Central memory CD8-positive, alpha-beta T cell (primary cell): Measurements from ENCODE around the gene ZCCHC2.

Experiments used
- ATAC-seq: fragments of 150-1000 bp; cut with Tn5 transposase; replicated peaks from 2 replicates; pipeline ENCODE4 v1.10.0; 2022; ENCODE audit warnings: mild to moderate bottlenecking, moderate FRiP score, moderate number of reproducible peaks; ENCODE audit not compliant: poor library complexity, severe bottlenecking; ENCODE audit errors: extremely low read depth
- DNase-seq, 2 donors: peaks; one replicate each; pipeline ENCODE4 v3.0.0; 2021; ENCODE audit warnings: low spot score in 2 of 2
- H3K27ac Mint-ChIP-seq: one replicate; pipeline ENCODE4 v1.8.0; 2022; ENCODE audit warnings: low read depth, mild to moderate bottlenecking, moderate library complexity, mixed read lengths
- H3K27me3 Mint-ChIP-seq: one replicate; pipeline ENCODE4 v1.8.0; 2022; ENCODE audit warnings: mixed read lengths
- H3K36me3 Mint-ChIP-seq: one replicate; pipeline ENCODE4 v1.8.0; 2022; ENCODE audit warnings: mild to moderate bottlenecking, moderate library complexity, mixed read lengths; ENCODE audit not compliant: insufficient read depth
- H3K4me1 Mint-ChIP-seq: one replicate; pipeline ENCODE4 v1.8.0; 2022; ENCODE audit warnings: mixed read lengths
- H3K4me3 Mint-ChIP-seq: one replicate; pipeline ENCODE4 v1.8.0; 2022; ENCODE audit warnings: mild to moderate bottlenecking, moderate library complexity, mixed read lengths
- H3K9me3 Mint-ChIP-seq: one replicate; pipeline ENCODE4 v1.8.0; 2022; ENCODE audit warnings: mixed read lengths

The ZCCHC2 gene

GRCh38 chr18:62596145-62597005 lies 73.5 kb downstream of the ZCCHC2 start:
- H3K4me1 Mint-ChIP-seq = no peaks in the 10 kb centered on the region
- H3K27me3 Mint-ChIP-seq = peaks cover 49% of the 10 kb centered on the region
- no peaks in the 10 kb centered on the region for H3K9me3 Mint-ChIP-seq
- no peaks in the 10 kb centered on the region for H3K36me3 Mint-ChIP-seq
- H3K27ac Mint-ChIP-seq = no peak overlapping the region
- ATAC-seq (no peak), DNase-seq (no peak)
- H3K4me3 Mint-ChIP-seq = no peak overlapping the region

- H3K4me3 Mint-ChIP-seq = no peak overlapping the region
- ATAC-seq (no peak), DNase-seq (no peak)
- H3K9me3 Mint-ChIP-seq = no peaks in the 10 kb centered on the region
- H3K4me1 Mint-ChIP-seq = no peaks in the 10 kb centered on the region
- H3K27ac Mint-ChIP-seq = no peak overlapping the region
- H3K36me3 Mint-ChIP-seq = no peaks in the 10 kb centered on the region
- peaks cover 78% of the 10 kb centered on the region for H3K27me3 Mint-ChIP-seq
These were observed 79.0 kb downstream of the ZCCHC2 start for GRCh38 chr18:62601871-62602270.

GRCh38 chr18:62602706-62603105 lies 79.9 kb downstream of the ZCCHC2 start:
- no peak for DNase-seq
- Mint-ChIP-seq H3K4me1 (no peaks in the 10 kb centered on the region), H3K9me3 (no peaks in the 10 kb centered on the region), H3K27me3 (peaks cover 69% of the 10 kb centered on the region), H3K36me3 (no peaks in the 10 kb centered on the region), H3K4me3 (no peak overlapping the region), H3K27ac (no peak overlapping the region)
- ATAC-seq = no peak

GRCh38 chr18:62603211-62603610 lies 80.4 kb downstream of the ZCCHC2 start:
- H3K4me3 Mint-ChIP-seq = no peak overlapping the region
- no peaks in the 10 kb centered on the region for H3K9me3 Mint-ChIP-seq
- no peaks in the 10 kb centered on the region for H3K4me1 Mint-ChIP-seq
- no peak for ATAC-seq
- no peak overlapping the region for H3K27ac Mint-ChIP-seq
- no peak for DNase-seq
- no peaks in the 10 kb centered on the region for H3K36me3 Mint-ChIP-seq
- peaks cover 64% of the 10 kb centered on the region for H3K27me3 Mint-ChIP-seq

- H3K4me1 Mint-ChIP-seq = no peaks in the 10 kb centered on the region
- no peak for ATAC-seq
- no peaks in the 10 kb centered on the region for H3K9me3 Mint-ChIP-seq
- H3K27me3 Mint-ChIP-seq = peaks cover 57% of the 10 kb centered on the region
- H3K36me3 Mint-ChIP-seq = no peaks in the 10 kb centered on the region
- DNase-seq = no peak
- no peak overlapping the region for H3K27ac Mint-ChIP-seq
- no peak overlapping the region for H3K4me3 Mint-ChIP-seq
These were observed 81.2 kb downstream of the ZCCHC2 start for GRCh38 chr18:62603979-62604378.

GRCh38 chr18:62605685-62606084 lies 82.9 kb downstream of the ZCCHC2 start:
- H3K9me3 Mint-ChIP-seq = no peaks in the 10 kb centered on the region
- H3K4me3 Mint-ChIP-seq = no peak overlapping the region
- DNase-seq (no peak), ATAC-seq (no peak)
- H3K27me3 Mint-ChIP-seq = peaks cover 44% of the 10 kb centered on the region
- no peaks in the 10 kb centered on the region for H3K4me1 Mint-ChIP-seq
- no peaks in the 10 kb centered on the region for H3K36me3 Mint-ChIP-seq
- no peak overlapping the region for H3K27ac Mint-ChIP-seq

DNA sequence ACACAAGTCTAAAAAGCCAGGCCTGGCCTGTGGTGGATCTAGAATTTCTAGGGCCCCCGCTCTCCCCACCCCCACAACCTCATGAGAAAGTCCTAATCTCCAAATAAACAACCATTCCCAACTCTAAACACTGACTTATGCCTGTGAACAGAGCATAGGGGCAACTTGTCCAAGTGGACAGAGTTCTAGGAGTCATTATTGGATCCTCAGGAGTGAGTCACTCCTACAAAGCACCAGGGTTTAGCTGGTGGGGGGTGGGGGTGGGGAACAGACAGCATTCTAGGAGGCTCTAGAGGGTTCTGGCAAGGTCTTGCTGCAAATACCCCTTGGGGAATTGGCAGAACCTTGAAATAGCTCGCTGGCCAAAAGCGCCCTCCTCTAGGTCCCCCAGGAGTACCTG lies 83.3 kb downstream of the ZCCHC2 start:
- Mint-ChIP-seq H3K27ac (no peak overlapping the region), H3K4me3 (no peak overlapping the region), H3K36me3 (no peaks in the 10 kb centered on the region), H3K27me3 (peaks cover 44% of the 10 kb centered on the region), H3K4me1 (no peaks in the 10 kb centered on the region), H3K9me3 (no peaks in the 10 kb centered on the region)
- ATAC-seq = no peak
- DNase-seq = no peak

- Mint-ChIP-seq H3K4me3 (no peak overlapping the region), H3K27me3 (peaks cover 37% of the 10 kb centered on the region), H3K9me3 (no peaks in the 10 kb centered on the region), H3K4me1 (no peaks in the 10 kb centered on the region), H3K27ac (no peak overlapping the region), H3K36me3 (no peaks in the 10 kb centered on the region)
- DNase-seq (no peak), ATAC-seq (no peak)
These were observed 84.5 kb downstream of the ZCCHC2 start for GRCh38 chr18:62607302-62607701.

DNA sequence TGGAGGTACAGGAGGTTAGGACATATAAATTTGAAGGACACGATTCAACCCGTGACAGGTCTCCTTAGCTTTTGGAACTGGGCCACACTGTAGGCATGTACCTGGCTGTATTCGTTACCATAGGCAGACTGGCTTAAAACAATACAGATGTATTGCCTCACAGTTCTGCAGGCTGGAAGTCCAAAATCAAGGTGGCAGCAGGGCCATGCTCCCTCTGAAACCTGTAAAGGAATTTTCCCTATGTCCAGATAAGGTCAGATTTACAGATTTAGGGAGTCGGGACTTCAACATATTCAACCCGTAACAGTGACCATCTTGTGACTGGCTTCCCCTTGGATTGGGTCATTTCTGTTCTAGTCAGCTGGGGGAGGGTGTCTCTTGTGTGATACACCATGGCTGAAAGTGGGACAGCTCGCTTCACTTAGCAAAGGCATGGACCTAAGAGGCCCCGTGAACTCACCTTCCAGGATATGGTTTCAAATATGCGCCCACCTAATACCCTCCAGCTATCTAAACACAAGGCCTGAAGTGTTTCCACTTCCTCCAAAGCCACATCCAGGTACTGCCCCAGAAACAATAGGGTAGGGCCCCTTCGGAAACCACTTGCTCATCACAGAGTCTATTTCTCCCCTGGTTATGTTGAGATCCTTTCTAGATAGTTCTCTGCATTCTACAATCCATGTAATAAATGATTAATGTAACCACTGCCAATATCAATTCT lies 85.0 kb downstream of the ZCCHC2 start:
- no peak overlapping the region for H3K27ac Mint-ChIP-seq

GRCh38 chr18:62609764-62610163 lies 86.9 kb downstream of the ZCCHC2 start:
- Mint-ChIP-seq H3K4me3 (no peak overlapping the region), H3K36me3 (no peaks in the 10 kb centered on the region), H3K27ac (no peak overlapping the region)

More for the DNA sequence above, 85.0 kb downstream of the ZCCHC2 start:
- no peak overlapping the region for H3K4me3 Mint-ChIP-seq
- H3K4me1 Mint-ChIP-seq = no peaks in the 10 kb centered on the region
- no peak for ATAC-seq
- H3K9me3 Mint-ChIP-seq = no peaks in the 10 kb centered on the region
- H3K27me3 Mint-ChIP-seq = peaks cover 37% of the 10 kb centered on the region
- no peak for DNase-seq
- H3K36me3 Mint-ChIP-seq = no peaks in the 10 kb centered on the region

GRCh38 chr18:62610351-62610700 lies 87.5 kb downstream of the ZCCHC2 start:
- Mint-ChIP-seq H3K4me1 (no peaks in the 10 kb centered on the region), H3K27ac (no peak overlapping the region), H3K36me3 (no peaks in the 10 kb centered on the region), H3K9me3 (no peaks in the 10 kb centered on the region), H3K4me3 (no peak overlapping the region), H3K27me3 (peaks cover 31% of the 10 kb centered on the region)
- DNase-seq = no peak
- no peak for ATAC-seq

More at GRCh38 chr18:62609764-62610163, 86.9 kb downstream of the ZCCHC2 start:
- H3K27me3 Mint-ChIP-seq = peaks cover 25% of the 10 kb centered on the region
- no peaks in the 10 kb centered on the region for H3K4me1 Mint-ChIP-seq
- DNase-seq (no peak), ATAC-seq (no peak)
- no peaks in the 10 kb centered on the region for H3K9me3 Mint-ChIP-seq

DNA sequence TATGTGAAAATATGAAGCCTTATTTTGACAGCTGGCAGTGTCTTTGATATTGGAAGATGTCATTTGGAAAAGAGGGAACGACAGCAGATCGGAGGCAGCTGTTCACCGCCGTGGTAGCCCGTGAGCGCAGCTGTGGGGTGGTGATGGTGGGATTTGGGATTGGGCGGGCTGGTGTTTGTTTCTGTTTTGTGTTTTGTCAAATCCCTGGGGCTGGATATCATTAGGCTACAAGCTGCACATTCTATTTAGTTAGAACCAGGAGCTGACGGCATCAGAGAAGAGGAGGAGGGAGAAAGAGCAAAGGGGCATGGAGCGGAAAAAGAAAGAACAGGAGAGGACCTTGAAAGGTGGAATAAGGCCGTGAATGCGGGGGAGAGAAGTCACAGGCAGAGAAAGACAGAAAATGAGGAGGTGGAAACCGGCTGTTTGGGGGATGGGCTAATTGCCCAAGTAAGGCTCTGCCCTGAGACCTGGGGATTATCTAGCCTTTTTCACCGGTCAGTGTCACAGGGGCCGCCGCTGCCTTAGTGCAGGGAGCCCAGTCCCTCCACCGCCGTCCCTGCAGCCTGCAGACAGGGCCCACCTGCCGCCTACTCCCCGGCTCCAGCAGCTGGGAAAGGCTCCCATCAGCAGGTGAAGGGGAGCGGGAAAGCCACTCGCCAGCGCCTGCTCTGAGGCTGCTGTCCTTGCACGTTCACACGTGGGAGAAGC lies 88.0 kb downstream of the ZCCHC2 start:
- Mint-ChIP-seq H3K27ac (no peak overlapping the region), H3K4me3 (no peak overlapping the region)
- no peak for ATAC-seq

More for the DNA sequence above, 88.0 kb downstream of the ZCCHC2 start:
- peaks cover 36% of the 10 kb centered on the region for H3K27me3 Mint-ChIP-seq
- no peaks in the 10 kb centered on the region for H3K9me3 Mint-ChIP-seq
- H3K36me3 Mint-ChIP-seq = no peaks in the 10 kb centered on the region
- no peak for DNase-seq
- H3K4me1 Mint-ChIP-seq = no peaks in the 10 kb centered on the region
